ENCODE data around the gene C1QL2.

Gene C1QL2

DNA sequence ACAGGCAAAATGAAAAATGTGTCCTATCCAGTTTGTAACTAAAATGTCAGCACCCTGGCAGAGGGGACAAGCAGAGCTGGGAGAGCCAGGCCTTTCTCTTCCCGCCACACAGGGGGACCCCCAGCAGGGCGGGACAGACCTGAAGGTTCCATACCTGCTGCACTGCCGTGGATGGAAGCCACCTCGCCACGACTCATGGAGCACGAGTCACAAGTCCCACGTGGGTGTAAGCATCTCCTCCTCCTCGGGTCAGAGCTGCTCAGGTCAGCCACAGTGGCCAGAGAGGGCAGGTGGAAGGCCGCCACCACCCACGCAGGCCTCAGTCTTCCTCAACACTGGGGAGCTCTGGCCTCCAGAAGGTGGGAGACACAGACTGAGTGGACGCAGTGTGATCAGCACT is 21.0 kb downstream of the C1QL2 start:
- DNase-seq (ENCODE audit: low spot score), result no peak

- DNase-seq (ENCODE audit: low spot score), result no peak
Measured at GRCh38 chr2:119136872-119137271, 21.7 kb downstream of the C1QL2 start.

- no peak for DNase-seq (ENCODE audit: low spot score)
Measured at GRCh38 chr2:119136093-119136492, 22.5 kb downstream of the C1QL2 start.

DNA sequence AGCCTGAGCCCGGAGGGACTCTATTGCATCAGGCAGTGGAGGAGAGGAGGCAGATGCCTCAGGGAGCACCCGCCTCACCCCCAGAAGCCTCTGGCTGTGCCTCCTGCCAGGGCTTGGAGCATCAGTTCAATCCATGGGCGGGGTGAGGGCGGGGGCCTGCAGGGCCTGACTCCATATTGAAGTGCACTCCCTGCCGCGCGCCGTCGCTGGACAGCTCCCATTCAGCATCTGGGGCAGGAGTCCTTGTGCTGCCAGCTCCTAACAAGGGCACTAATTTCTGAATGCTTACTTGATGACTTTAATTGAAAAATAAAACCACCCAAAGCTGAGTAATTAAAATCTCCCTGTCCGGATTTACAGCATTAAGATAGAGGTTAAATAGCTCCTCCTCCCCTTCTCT is 23.8 kb downstream of the C1QL2 start:
- no peak for DNase-seq (ENCODE audit: low spot score)

DNA sequence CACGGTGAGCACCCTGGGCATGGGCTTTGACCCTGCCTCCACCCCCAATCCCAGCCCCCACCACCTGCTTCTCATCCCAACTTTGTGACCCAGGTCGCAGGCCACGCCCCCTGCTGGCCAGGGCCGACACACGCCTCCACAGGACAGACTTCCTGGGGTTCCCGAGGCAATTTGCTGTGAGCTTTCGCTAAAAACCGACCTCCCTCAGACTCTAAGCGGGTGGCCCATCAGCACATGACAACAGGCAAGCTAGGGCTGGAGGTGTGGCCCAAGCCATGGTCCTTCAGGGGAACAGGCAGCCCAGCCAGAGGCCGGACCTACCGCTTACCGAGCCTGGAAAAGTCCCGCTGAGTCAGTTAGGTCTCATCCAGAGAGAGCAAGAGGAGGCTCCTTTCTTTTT is 31.9 kb downstream of the C1QL2 start:
- DNase-seq (ENCODE audit: low spot score), result peak; percentile 32

GRCh38 chr2:119123389-119123788 is 35.2 kb downstream of the C1QL2 start:
- DNase-seq (ENCODE audit: low spot score), result no peak

- DNase-seq (ENCODE audit: low spot score), result no peak
Measured at GRCh38 chr2:119122663-119123062, 35.9 kb downstream of the C1QL2 start.

GRCh38 chr2:119119999-119120756 is 38.4 kb downstream of the C1QL2 start:
- DNase-seq (ENCODE audit: low spot score), result no peak

GRCh38 chr2:119119076-119119785 is 39.3 kb downstream of the C1QL2 start:
- no peak for DNase-seq (ENCODE audit: low spot score)

- DNase-seq (ENCODE audit: low spot score), result no peak
Measured at GRCh38 chr2:119117891-119118882, 40.4 kb downstream of the C1QL2 start.

- no peak for DNase-seq (ENCODE audit: low spot score)
Measured at GRCh38 chr2:119117408-119117807, 41.1 kb downstream of the C1QL2 start.

DNA sequence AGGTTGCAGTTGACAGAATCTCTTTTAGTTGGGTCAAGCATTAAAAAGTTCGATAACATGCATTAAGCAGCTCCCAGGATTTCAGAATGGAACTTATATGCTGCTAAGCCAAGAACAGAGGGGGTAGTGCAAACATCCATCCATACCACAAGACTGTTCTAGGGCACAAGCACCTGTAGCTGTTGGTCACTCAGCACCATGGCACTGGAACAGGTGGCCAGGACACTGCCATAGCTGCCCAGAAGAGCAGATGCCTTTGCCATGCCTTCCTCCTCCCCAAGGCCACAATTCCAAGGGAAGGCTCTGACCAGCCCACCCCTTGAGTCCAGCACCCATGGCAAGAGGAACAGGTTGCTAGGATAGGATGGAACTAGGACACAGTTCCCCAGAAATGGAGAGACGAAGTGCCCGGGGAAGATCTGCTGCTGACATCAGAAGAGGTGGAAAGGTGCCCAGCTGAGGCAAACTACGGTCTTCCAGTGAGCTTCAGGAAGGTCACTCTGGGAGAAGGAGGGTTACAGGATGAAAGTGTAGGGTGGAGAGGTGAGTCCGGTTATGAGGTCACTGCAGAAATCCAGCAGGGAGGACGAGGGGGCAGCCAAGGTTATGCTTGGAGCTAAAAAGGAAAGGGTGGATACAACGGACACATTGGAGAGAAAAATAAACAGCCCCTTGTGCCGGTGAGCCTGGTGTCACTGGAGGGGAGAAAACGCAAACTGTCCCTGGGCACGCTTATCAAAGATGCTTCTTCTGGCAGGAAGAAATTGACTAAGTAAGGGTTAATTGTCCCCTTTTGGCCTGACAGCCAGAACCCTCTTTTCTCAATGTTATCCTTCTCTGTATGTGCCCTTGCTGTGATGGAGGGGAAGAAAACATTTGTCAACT is 41.9 kb downstream of the C1QL2 start:
- no peak for DNase-seq (ENCODE audit: low spot score)

GRCh38 chr2:119114266-119114665 is 44.3 kb downstream of the C1QL2 start:
- no peak for DNase-seq (ENCODE audit: low spot score)

DNA sequence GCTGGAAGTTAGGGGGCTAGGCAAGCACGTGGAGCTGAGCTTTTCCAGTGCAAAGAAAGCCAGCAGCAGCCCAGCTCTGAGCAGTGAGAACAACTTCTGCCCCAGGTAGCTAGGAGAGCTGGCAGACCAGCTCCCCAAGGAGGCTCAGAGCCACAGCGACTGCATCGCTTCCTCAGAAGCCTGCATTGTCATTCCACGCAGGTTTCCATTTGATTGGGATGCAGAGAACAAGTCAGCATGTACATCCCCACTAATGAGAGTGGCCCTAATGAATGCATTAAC is 45.1 kb downstream of the C1QL2 start:
- no peak for DNase-seq (ENCODE audit: low spot score)

DNA sequence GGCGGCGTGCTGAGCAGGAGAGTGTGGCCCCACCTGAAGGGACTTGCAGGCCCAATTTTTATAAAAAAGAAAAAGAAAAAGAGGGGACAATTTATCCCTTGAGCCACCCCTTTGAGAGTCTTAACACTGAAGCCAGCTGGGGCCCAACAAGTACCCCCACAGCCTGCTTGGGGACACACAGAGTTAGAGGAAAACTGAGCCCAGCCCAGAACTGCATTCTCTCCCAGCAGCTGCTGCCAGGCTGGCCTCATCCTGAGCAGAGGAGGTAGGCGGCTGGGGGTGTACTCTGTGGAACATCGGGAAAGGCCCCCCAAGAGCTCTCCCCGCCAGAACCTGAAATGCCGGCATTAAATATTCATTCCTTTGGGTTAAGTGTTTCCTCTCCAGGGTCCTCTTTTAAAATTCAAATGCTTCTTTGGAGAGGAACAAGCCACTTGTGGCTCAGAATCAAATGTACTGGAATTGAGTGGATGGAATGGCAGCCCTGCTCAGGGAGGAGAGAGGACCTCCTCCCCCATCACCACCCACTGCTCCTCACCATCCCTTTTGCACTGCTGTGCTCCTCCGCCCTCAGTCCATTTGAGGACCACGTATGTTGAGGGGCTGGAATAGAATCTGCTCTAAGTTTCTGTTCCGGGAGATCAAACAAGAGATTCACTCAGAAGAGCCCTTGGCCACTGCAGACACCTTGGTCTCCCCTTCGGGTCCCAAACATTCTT is 45.6 kb downstream of the C1QL2 start:
- DNase-seq (ENCODE audit: low spot score), result no peak

DNA sequence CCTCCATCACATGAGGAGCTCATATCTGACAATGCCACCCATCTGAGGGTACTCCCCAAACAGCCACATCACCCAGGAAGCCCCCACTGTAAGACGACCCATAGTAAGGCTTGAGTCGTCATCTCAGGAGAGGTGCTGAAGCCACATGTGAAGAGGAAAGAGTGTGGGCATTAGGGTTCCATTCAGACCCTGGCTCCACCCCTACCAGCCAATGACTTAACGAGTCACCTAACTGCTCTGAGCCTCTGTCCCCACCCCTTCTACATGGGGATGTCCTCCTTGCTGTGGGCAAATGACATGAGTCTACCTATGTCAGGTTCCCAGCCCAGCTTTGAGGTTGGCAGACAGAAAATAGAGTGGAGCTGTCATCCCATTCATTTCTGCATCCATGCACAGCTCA is 46.3 kb downstream of the C1QL2 start:
- DNase-seq (ENCODE audit: low spot score), result no peak

- DNase-seq (ENCODE audit: low spot score), result no peak
Measured at GRCh38 chr2:119111115-119111975, 47.2 kb downstream of the C1QL2 start.

GRCh38 chr2:119109866-119110265 is 48.7 kb downstream of the C1QL2 start:
- DNase-seq (ENCODE audit: low spot score), result no peak

DNA sequence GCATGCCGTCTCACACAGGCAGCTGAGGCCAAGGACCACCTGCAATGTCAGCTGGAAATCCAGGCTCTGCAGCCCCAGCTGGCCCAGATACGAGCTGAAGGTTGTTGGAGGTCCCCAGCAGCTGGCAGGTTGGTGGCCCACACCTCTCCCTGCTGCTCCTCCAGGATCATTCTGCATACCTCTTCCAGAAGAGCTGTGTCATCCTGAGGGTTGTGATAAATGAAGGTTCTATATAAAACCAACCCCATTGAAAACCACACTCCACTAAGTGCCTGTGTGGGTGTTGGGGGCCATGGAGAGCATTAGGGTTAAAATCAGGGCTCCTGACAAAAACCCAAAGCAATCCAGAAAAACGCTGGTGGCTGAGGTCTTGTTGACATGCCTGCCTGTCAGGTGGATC is 50.4 kb downstream of the C1QL2 start:
- no peak for DNase-seq (ENCODE audit: low spot score)

DNA sequence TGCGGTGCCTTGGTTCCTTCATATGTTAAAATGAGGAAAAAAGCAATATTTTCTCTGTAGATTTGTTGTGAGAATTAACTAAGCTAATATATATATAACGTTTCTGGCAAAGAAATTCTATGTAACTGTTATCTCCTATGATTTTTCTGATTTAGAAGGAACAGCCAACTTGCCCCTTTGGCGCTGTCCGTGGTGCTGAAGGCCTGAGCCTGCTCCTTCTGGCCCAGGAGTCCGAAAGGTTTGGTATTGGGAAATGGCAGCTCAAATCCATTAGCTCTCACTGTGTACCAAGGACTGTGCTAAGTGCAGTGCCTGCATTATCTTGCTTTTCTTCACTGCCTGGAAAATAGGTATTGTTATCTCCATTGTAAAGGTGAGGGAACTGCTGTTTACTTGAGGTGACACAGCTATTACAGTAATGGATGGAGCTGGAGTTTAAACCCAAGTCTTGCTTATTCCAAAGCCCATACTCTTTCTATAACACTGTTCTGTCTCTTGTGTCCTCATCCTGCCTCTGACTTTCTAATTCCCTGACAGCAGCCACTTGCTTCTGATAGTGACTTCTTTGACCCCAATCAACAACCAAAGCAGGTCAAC is 52.2 kb downstream of the C1QL2 start:
- DNase-seq (ENCODE audit: low spot score), result no peak
